Esophagus muscularis mucosa (tissue), 4 donors: Measurements from ENCODE around the gene ADPRHL1. TPM values are rescaled to one million over a fixed set of nuclear protein-coding genes. Genes with fewer than 3 reads are reported as not detected.

Experiments used
- DNase-seq: peaks from one replicate; pipeline ENCODE4 v3.0.0-alpha.2; 2017; ENCODE audit errors: extremely low spot score
- H3K27ac ChIP-seq, 4 donors: fragments of 200-600 bp; sonication (generic); replicated peaks in 1 of 4; 1 replicate in 3 of 4; 2 replicates in 1 of 4; pipeline ENCODE4 v1.5.1; 2016 to 2019; ENCODE audit warnings: mild to moderate bottlenecking in 1 of 4
- H3K27me3 ChIP-seq, 4 donors: fragments of 200-600 bp; sonication (generic); one replicate each; pipeline versions ENCODE4 v1.5.1 to v1.6.0; 2016 to 2019
- H3K36me3 ChIP-seq, 4 donors: fragments of 200-600 bp; sonication (generic); one replicate each; pipeline ENCODE4 v1.5.1; 2016 to 2019
- H3K4me1 ChIP-seq, 4 donors: fragments of 200-600 bp; sonication (generic); one replicate each; pipeline ENCODE4 v1.5.1; 2016 to 2019
- H3K4me3 ChIP-seq, 4 donors: fragments of 200-600 bp; sonication (generic); 1 replicate in 2 of 4; 2 replicates in 2 of 4; pipeline ENCODE4 v1.5.1; 2016 to 2019; ENCODE audit warnings: mild to moderate bottlenecking in 4 of 4, moderate library complexity in 1 of 4
- H3K9me3 ChIP-seq, 4 donors: fragments of 200-600 bp; sonication (generic); 1 replicate in 3 of 4; 2 replicates in 1 of 4; pipeline ENCODE4 v1.5.1; 2016 to 2019
- EP300 ChIP-seq: sonication (generic); formaldehyde crosslinking; IDR thresholded peaks from one replicate; pipeline ENCODE4 v1.6.1; 2017; ENCODE audit warnings: antibody characterized with exemption
- POLR2A ChIP-seq: fragments of 450-650 bp; IDR thresholded peaks from one replicate; pipeline ENCODE4 v1.6.1; 2017; ENCODE audit warnings: antibody characterized with exemption, moderate library complexity, mild to moderate bottlenecking, low read depth
- POLR2AphosphoS5 ChIP-seq, 2 donors: sonication (generic); formaldehyde crosslinking; IDR thresholded peaks; one replicate each; pipeline ENCODE4 v1.6.1; 2017; ENCODE audit warnings: antibody characterized with exemption in 2 of 2
- WGBS: methylation state at CpG from one replicate; pipeline ENCODE4 v1.1.5; 2018; 5-methylcytosine and 5-hydroxymethylcytosine counted together
- intact Hi-C: fragments of 100-400 bp; cut with DNase I; formaldehyde crosslinking; loops from one replicate; pipeline ENCODE4 v1.15.1; 2023
- total RNA-seq, 4 donors: library from RNA; depleted of rRNA; stranded (reverse); fragments of >200 nt; gene quantifications; one replicate each; pipeline versions ENCODE4 v1.1.0 to v1.2.1, GENCODE V29; 2016
- TF ChIP-seq, protein P1 (sequence below), 3 experiments: fragments of 200-600 bp in 2 of 3; fragments of 450-650 bp in 1 of 3; sonication (generic) in 2 of 3; IDR thresholded peaks; one replicate each; pipeline ENCODE4 v1.5.1; 2017 to 2019; ENCODE audit warnings: antibody characterized with exemption in 3 of 3, mild to moderate bottlenecking in 2 of 3, moderate library complexity in 1 of 3

The ADPRHL1 gene
- total RNA-seq, 4 donors from 2014 or later = 6.9 to 26.2 (median 11.0) TPM

DNA sequence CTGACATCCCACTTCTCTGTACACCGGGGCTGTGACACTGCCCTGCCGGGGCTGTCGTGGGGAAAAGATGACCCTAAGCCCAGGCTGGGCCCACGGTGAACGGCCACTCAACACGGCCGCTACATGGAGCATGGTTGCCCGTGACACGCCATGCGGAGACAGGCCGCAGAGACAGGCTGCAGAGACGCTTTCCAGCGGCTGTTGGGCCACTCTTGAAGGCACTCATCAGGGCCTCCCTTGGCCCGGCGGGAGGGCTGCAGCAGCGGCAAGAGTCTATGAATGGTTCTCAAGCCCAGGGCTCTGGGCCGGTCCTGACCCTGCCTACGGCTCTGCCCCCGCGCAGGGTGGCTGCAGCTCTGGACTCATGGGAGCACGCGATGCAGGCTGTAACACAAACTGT, 22.1 kb downstream of the ADPRHL1 start:
- Histone ChIP-seq H3K9me3 (no peaks in the 10 kb centered on the region), H3K27ac (no peak overlapping the region), H3K27me3 (no peaks in the 10 kb centered on the region), H3K4me3 (no peak overlapping the region), H3K36me3 (peaks cover 0 to 61% (median 3%) of the 10 kb centered on the region in 4 donors), H3K4me1 (peaks cover 0 to 8% (median 3%) of the 10 kb centered on the region in 4 donors)
- TF ChIP-seq EP300 = no peak
- TF ChIP-seq POLR2A = no peak
- TF ChIP-seq POLR2AphosphoS5 (IDR thresholded peaks at IDR 0.05) = no peak
- intact Hi-C loops = no loop called here
- no peak for DNase-seq
- WGBS = 96% methylated on average over 17 of the region's 22 CpGs

DNA sequence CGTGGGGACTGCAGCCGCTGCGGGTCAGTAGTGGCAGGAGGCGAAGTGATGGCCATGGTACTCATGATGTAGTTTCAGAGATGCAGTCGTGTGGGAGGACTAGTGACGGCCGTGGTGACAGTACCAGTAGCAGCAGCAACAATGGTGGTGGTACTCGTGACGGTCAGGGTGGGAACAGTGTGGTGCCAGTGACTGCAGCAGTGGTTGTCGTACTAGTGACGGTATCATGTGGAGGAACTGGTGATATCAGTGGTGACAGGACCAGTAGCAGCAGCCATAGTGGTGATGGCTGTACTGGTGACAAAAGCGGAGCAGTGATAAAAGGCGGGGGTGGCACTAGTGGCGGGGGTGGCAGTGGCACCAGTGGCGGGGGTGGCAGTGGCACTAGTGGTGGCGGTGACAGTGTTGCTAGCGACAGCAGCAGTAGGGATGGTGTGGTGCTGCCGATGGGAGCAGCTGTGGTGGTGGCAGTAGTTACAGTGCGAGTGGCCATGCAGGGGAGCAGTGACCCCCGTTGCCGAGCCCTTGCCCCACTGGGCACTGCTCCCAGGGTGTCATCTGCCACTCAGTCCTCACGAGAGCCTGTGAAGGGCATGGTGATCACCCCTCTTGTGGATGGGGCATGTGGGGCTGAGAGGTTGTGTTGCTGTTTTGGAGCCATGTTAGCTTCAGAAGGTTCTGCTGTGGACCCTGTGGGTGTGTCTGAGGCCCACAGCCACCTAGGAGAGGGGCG, 22.7 kb downstream of the ADPRHL1 start:
- intact Hi-C loops = no loop called here

DNA sequence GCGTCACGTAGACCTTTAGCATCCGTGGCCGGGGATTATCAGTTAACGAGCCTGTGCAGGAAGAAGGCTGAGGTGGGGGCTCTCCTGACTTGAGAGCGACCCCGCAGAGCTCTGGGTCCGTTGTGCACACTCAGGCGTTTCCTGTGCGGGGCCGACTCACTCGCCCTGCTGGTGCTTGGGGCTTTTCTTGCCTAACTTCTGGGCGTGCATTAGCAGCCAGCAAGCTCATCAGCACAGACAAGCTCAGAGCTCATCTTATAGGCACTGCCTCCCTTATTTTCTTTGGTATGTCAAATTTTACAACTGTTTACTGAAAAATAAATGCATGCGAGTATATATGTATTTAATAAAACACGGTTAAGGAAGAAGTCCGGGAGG, 23.7 kb downstream of the ADPRHL1 start:
- H3K9me3 ChIP-seq = no peaks in the 10 kb centered on the region
- H3K27ac ChIP-seq = no peak overlapping the region
- peaks cover 0 to 8% (median 3%) of the 10 kb centered on the region in 4 donors for H3K4me1 ChIP-seq
- H3K36me3 ChIP-seq = peaks cover 0 to 67% (median 3%) of the 10 kb centered on the region in 4 donors
- DNase-seq = no peak
- no peaks in the 10 kb centered on the region for H3K27me3 ChIP-seq
- TF ChIP-seq POLR2A (no peak), POLR2AphosphoS5 (IDR thresholded peaks at IDR 0.05) (no peak), EP300 (no peak)
- TF ChIP-seq, protein P1, sequence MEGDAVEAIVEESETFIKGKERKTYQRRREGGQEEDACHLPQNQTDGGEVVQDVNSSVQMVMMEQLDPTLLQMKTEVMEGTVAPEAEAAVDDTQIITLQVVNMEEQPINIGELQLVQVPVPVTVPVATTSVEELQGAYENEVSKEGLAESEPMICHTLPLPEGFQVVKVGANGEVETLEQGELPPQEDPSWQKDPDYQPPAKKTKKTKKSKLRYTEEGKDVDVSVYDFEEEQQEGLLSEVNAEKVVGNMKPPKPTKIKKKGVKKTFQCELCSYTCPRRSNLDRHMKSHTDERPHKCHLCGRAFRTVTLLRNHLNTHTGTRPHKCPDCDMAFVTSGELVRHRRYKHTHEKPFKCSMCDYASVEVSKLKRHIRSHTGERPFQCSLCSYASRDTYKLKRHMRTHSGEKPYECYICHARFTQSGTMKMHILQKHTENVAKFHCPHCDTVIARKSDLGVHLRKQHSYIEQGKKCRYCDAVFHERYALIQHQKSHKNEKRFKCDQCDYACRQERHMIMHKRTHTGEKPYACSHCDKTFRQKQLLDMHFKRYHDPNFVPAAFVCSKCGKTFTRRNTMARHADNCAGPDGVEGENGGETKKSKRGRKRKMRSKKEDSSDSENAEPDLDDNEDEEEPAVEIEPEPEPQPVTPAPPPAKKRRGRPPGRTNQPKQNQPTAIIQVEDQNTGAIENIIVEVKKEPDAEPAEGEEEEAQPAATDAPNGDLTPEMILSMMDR (IDR thresholded peaks at IDR 0.05) = no peak
- H3K4me3 ChIP-seq = no peak overlapping the region
- 89% methylated on average over 11 of the region's 16 CpGs for WGBS
- intact Hi-C loops = no loop called here

More for the DNA sequence above, 22.7 kb downstream of the ADPRHL1 start:
- H3K36me3 ChIP-seq = peaks cover 0 to 62% (median 3%) of the 10 kb centered on the region in 4 donors
- WGBS = 95% methylated on average over 21 of the region's 23 CpGs
- no peaks in the 10 kb centered on the region for H3K9me3 ChIP-seq
- H3K4me3 ChIP-seq = no peak overlapping the region
- no peak overlapping the region for H3K27ac ChIP-seq
- no peak for DNase-seq
- no peaks in the 10 kb centered on the region for H3K27me3 ChIP-seq
- TF ChIP-seq POLR2AphosphoS5 (IDR thresholded peaks at IDR 0.05) (no peak), POLR2A (no peak), EP300 (no peak)
- TF ChIP-seq, protein P1 (IDR thresholded peaks at IDR 0.05) = no peak
- H3K4me1 ChIP-seq = peaks cover 0 to 8% (median 3%) of the 10 kb centered on the region in 4 donors

DNA sequence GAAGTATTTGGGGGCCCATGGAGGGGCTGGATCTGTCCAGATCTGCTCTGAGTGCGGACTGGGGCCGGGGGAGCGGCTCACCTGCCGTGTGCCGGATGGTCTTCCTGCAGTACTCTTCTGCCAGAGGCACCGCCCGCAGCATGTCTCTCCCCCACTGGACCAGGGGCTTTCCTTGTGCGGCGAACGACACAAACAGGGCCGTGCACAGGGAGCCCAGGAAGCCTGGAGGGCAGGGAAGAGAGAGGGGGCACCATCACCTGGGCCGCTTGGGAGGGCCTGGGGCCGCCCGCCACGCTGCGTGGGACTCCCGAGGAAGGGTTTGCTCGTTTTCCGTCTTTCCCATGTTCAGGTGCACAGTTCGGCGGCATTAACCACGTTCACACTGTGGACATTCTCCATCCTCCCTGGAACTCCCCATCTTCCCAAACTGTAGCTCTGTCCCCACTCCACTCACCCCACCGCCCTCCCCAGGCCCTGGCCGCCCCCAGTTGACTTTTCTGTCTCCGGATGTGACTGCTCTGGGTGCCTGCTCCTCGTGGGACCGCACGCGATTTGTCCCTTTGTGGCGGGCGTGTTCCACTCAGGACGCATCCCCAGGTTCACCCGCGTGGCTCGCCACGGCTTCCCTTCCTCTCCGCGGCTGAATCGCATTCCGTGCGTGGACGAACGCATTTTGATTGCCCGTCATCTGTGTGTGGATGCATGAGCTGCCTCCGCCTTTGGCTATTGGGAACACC, 24.2 kb downstream of the ADPRHL1 start:
- Histone ChIP-seq H3K4me1 (peaks cover 0 to 8% (median 3%) of the 10 kb centered on the region in 4 donors), H3K9me3 (no peaks in the 10 kb centered on the region), H3K27ac (no peak overlapping the region), H3K36me3 (peaks cover 0 to 71% (median 3%) of the 10 kb centered on the region in 4 donors), H3K4me3 (no peak overlapping the region), H3K27me3 (no peaks in the 10 kb centered on the region)
- intact Hi-C loops = no loop called here
- no peak for DNase-seq
- TF ChIP-seq, protein P1 (IDR thresholded peaks at IDR 0.05) = no peak
- no peak for TF ChIP-seq POLR2AphosphoS5 (IDR thresholded peaks at IDR 0.05)
- TF ChIP-seq POLR2A = no peak
- no peak for TF ChIP-seq EP300
- 92% methylated on average over 41 of the region's 45 CpGs for WGBS

DNA sequence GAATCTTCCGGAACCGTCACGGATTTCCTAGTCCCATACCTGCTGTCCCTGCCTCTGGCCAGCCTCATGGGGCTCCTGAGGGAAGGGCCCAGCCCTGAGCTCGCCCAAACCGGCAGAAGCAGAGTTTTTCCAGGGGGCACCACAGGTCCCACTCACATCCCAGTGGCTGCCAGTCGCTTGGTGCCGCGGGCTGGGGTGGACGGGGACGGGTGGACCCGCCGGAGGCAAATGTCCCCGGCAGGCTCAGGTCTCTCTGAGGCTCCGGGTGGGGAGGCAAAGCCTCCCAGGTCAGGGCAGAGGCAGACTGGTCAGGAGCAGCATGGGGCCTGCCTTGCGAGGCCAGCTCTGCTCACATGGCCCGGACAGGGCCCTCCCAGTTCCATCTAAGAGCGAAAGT, 24.8 kb downstream of the ADPRHL1 start:
- WGBS = 97% methylated on average over 12 of the region's 17 CpGs
- intact Hi-C loops = no loop called here

More for the DNA sequence above, 24.8 kb downstream of the ADPRHL1 start:
- DNase-seq = no peak
- no peaks in the 10 kb centered on the region for H3K27me3 ChIP-seq
- H3K27ac ChIP-seq = peak overlapping the region in 1 of 4 donors; percentile 36
- TF ChIP-seq POLR2A = no peak
- TF ChIP-seq, protein P1 (IDR thresholded peaks at IDR 0.05) = no peak
- TF ChIP-seq EP300 = no peak
- no peak for TF ChIP-seq POLR2AphosphoS5 (IDR thresholded peaks at IDR 0.05)
- H3K4me1 ChIP-seq = peaks cover 0 to 8% (median 3%) of the 10 kb centered on the region in 4 donors
- peaks cover 0 to 71% (median 6%) of the 10 kb centered on the region in 4 donors for H3K36me3 ChIP-seq
- H3K4me3 ChIP-seq = no peak overlapping the region
- no peaks in the 10 kb centered on the region for H3K9me3 ChIP-seq
